SK-N-SH treated with all-trans-retinoic acid at 6 μM for 48 hours (cell line): ENCODE results near the gene ZNF469.

Source experiments
- ATAC-seq: fragments of 200-7000 bp; cut with Tn5 transposase; 3 replicates; pipeline ENCODE4 v1.9.1; 2020; ENCODE audit warnings: mild to moderate bottlenecking, moderate library complexity
- ARNTL ChIP-seq: fragments of 450-650 bp; formaldehyde crosslinking; IDR thresholded peaks from 2 replicates; pipeline ENCODE4 v1.5.0; 2020; ENCODE audit warnings: low read depth, mild to moderate bottlenecking, moderate library complexity, borderline replicate concordance
- BACH2 ChIP-seq: fragments of 250-450 bp; sonication (Bioruptor Pico); IDR thresholded peaks from 2 replicates; pipeline ENCODE4 v1.9.0; 2021; ENCODE audit warnings: mild to moderate bottlenecking, borderline replicate concordance
- CREB5 ChIP-seq: fragments of 250-450 bp; sonication (Bioruptor Pico); IDR thresholded peaks from 2 replicates; pipeline ENCODE4 v1.5.1; 2020; ENCODE audit warnings: low read depth, mild to moderate bottlenecking, moderate library complexity
- CSDC2 ChIP-seq: fragments of 250-450 bp; sonication (Bioruptor Pico); IDR thresholded peaks from 2 replicates; pipeline ENCODE4 v1.5.0; 2020; ENCODE audit warnings: mild to moderate bottlenecking, moderate library complexity
- CSRNP3 ChIP-seq: fragments of 250-450 bp; sonication (Bioruptor Pico); IDR thresholded peaks from 2 replicates; pipeline ENCODE4 v1.5.1; 2021; ENCODE audit warnings: mild to moderate bottlenecking, moderate library complexity
- ESRRG ChIP-seq: fragments of 250-450 bp; sonication (Bioruptor Pico); IDR thresholded peaks from 2 replicates; pipeline ENCODE4 v1.6.1; 2021; ENCODE audit warnings: mild to moderate bottlenecking
- ISL1 ChIP-seq: fragments of 250-450 bp; sonication (Bioruptor Pico); IDR thresholded peaks from 2 replicates; pipeline ENCODE4 v2.1.2; 2022; ENCODE audit warnings: mild to moderate bottlenecking, moderate library complexity
- OSR1 ChIP-seq: fragments of 250-450 bp; sonication (Bioruptor Pico); IDR thresholded peaks from 2 replicates; pipeline ENCODE4 v1.8.0; 2022; ENCODE audit warnings: moderate library complexity, mild to moderate bottlenecking, inconsistent platforms
- POU6F1 ChIP-seq: fragments of 250-450 bp; sonication (Bioruptor Pico); IDR thresholded peaks from 2 replicates; pipeline ENCODE4 v1.8.0; 2021; ENCODE audit warnings: low read depth, mild to moderate bottlenecking, moderate library complexity, borderline replicate concordance
- PPARA ChIP-seq: fragments of 250-450 bp; sonication (Bioruptor Pico); IDR thresholded peaks from 2 replicates; pipeline ENCODE4 v1.5.0; 2020; ENCODE audit warnings: mild to moderate bottlenecking, borderline replicate concordance
- RARB ChIP-seq: fragments of 250-450 bp; sonication (Bioruptor Pico); IDR thresholded peaks from 2 replicates; pipeline ENCODE4 v1.8.0; 2021; ENCODE audit warnings: mild to moderate bottlenecking, moderate library complexity
- SNAI2 ChIP-seq: fragments of 250-450 bp; sonication (Bioruptor Pico); IDR thresholded peaks from 2 replicates; pipeline ENCODE4 v1.5.0; 2020; ENCODE audit warnings: mild to moderate bottlenecking, moderate library complexity
- TCF4 ChIP-seq: fragments of 250-450 bp; sonication (Bioruptor Pico); IDR thresholded peaks from 2 replicates; pipeline ENCODE4 v1.8.0; 2021; ENCODE audit warnings: mild to moderate bottlenecking, moderate library complexity, borderline replicate concordance
- TOX ChIP-seq: fragments of 250-450 bp; sonication (Bioruptor Pico); IDR thresholded peaks from 2 replicates; pipeline ENCODE4 v1.8.0; 2021; ENCODE audit warnings: mild to moderate bottlenecking, moderate library complexity, borderline replicate concordance
- TSHZ2 ChIP-seq: fragments of 250-450 bp; sonication (Bioruptor Pico); IDR thresholded peaks from 2 replicates; pipeline ENCODE4 v1.5.0; 2020; ENCODE audit warnings: mild to moderate bottlenecking, moderate library complexity
- ZC3H10 ChIP-seq: fragments of 250-450 bp; sonication (Bioruptor Pico); IDR thresholded peaks from 2 replicates; pipeline ENCODE4 v1.5.1; 2021; ENCODE audit warnings: mild to moderate bottlenecking, moderate library complexity
- ZFP3 ChIP-seq: fragments of 250-450 bp; sonication (Bioruptor Pico); IDR thresholded peaks from 2 replicates; pipeline ENCODE4 v1.5.0; 2020; ENCODE audit warnings: mild to moderate bottlenecking, moderate library complexity
- ZFP30 ChIP-seq: fragments of 450-650 bp; formaldehyde crosslinking; IDR thresholded peaks from 2 replicates; pipeline ENCODE4 v1.5.0; 2022; ENCODE audit warnings: mild to moderate bottlenecking, moderate library complexity
- ZNF8 ChIP-seq: fragments of 450-650 bp; formaldehyde crosslinking; IDR thresholded peaks from 2 replicates; pipeline ENCODE4 v1.5.0; 2020; ENCODE audit warnings: mild to moderate bottlenecking, moderate library complexity
- TF ChIP-seq, protein P1 (sequence below): fragments of 250-450 bp; sonication (Bioruptor Pico); IDR thresholded peaks from 2 replicates; pipeline ENCODE4 v1.8.0; 2020; ENCODE audit warnings: mild to moderate bottlenecking, moderate library complexity, borderline replicate concordance

Gene ZNF469

GRCh38 chr16:88428616-88429386 lies 46.0 kb downstream of the ZNF469 start:
- TF ChIP-seq CREB5: no peak
- TF ChIP-seq PPARA (CRISPR knock-in tag): no peak
- no peak; the same call in 2 of the 3 replicates for ATAC-seq

DNA sequence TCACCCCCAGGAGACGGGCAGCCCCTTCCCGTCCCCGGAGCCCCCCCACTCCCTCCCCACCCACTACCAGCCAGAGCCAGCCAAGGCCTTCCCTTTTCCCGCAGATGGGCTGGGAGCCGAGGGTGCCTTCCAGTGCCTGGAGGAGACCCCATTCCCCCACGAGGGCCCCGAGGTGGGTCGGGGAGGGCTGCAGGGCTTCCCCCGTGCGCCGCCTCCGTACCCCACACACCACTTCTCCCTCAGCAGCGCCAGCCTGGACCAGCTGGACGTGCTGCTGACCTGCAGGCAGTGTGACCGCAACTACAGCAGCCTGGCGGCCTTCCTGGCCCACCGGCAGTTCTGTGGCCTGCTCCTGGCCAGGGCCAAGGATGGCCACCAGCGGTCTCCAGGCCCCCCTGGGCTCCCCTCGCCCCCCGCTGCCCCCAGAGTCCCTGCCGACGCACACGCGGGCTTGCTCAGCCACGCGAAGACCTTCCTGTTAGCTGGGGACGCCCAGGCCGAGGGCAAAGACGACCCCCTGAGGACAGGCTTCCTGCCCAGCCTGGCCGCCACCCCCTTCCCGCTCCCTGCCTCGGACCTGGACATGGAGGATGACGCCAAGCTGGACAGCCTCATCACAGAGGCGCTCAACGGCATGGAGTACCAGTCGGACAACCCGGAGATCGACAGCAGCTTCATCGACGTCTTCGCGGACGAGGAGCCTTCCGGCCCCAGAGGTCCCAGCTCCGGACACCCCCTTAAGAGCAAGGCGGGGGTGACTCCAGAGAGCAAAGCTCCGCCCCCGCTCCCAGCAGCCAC lies 46.8 kb downstream of the ZNF469 start:
- no peak for TF ChIP-seq ZNF8 (CRISPR knock-in tag)
- no peak for TF ChIP-seq ARNTL (CRISPR knock-in tag)
- TF ChIP-seq ZFP30 (CRISPR knock-in tag): no peak
- no peak for TF ChIP-seq ESRRG
- TF ChIP-seq CSRNP3 (CRISPR knock-in tag): no peak
- no peak for TF ChIP-seq TCF4 (CRISPR knock-in tag)
- no peak for TF ChIP-seq TOX (CRISPR knock-in tag)
- TF ChIP-seq CSDC2 (CRISPR knock-in tag): no peak
- TF ChIP-seq ZC3H10: no peak
- TF ChIP-seq CREB5: no peak
- no peak for TF ChIP-seq PPARA (CRISPR knock-in tag)
- no peak for TF ChIP-seq BACH2 (CRISPR knock-in tag)
- TF ChIP-seq SNAI2 (CRISPR knock-in tag): no peak
- no peak for TF ChIP-seq POU6F1
- no peak for TF ChIP-seq ISL1
- TF ChIP-seq RARB: no peak
- no peak for TF ChIP-seq TSHZ2 (CRISPR knock-in tag)
- TF ChIP-seq, protein P1, sequence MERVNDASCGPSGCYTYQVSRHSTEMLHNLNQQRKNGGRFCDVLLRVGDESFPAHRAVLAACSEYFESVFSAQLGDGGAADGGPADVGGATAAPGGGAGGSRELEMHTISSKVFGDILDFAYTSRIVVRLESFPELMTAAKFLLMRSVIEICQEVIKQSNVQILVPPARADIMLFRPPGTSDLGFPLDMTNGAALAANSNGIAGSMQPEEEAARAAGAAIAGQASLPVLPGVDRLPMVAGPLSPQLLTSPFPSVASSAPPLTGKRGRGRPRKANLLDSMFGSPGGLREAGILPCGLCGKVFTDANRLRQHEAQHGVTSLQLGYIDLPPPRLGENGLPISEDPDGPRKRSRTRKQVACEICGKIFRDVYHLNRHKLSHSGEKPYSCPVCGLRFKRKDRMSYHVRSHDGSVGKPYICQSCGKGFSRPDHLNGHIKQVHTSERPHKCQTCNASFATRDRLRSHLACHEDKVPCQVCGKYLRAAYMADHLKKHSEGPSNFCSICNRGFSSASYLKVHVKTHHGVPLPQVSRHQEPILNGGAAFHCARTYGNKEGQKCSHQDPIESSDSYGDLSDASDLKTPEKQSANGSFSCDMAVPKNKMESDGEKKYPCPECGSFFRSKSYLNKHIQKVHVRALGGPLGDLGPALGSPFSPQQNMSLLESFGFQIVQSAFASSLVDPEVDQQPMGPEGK (CRISPR knock-in tag): no peak

GRCh38 chr16:88430185-88430523 lies 47.4 kb downstream of the ZNF469 start:
- no peak for ATAC-seq
- TF ChIP-seq RARB (no peak), TSHZ2 (CRISPR knock-in tag) (no peak), CREB5 (no peak), CSDC2 (CRISPR knock-in tag) (no peak), CSRNP3 (CRISPR knock-in tag) (no peak), OSR1 (no peak), ZFP3 (CRISPR knock-in tag) (no peak)

More for the DNA sequence above, 46.8 kb downstream of the ZNF469 start:
- no peak for ATAC-seq
